B cell (primary cell): ENCODE measurements around the gene GDPD4. TPM values are rescaled to one million over a fixed set of nuclear protein-coding genes. Genes with fewer than 3 reads are reported as not detected.

Experiments used
- ATAC-seq: fragments of 200-7000 bp; cut with Tn5 transposase; one replicate; pipeline ENCODE4 v1.10.0; 2021; ENCODE audit warnings: low read depth, mild to moderate bottlenecking, moderate number of reproducible peaks, moderate library complexity
- CTCF ChIA-PET: fragments of 350-600 bp; sonication (Branson Sonifier 250); formaldehyde crosslinking; loops from one replicate; lab custom pipeline; 2021; ENCODE audit warnings: antibody characterized with exemption, inconsistent platforms; lab: Charles Lee
- POLR2A ChIA-PET: fragments of 350-600 bp; sonication (Branson Sonifier 250); formaldehyde crosslinking; loops from one replicate; lab custom pipeline; 2021; ENCODE audit warnings: antibody characterized with exemption; lab: Charles Lee
- DNase-seq: peaks from one replicate; pipeline ENCODE4 v3.0.0; 2013
- H2AFZ ChIP-seq: 2 replicates; pipeline ENCODE4 v1.6.1; 2012; ENCODE audit warnings: mild to moderate bottlenecking, low read depth, low read length; ENCODE audit not compliant: insufficient read depth, poor library complexity, severe bottlenecking
- H3K27ac ChIP-seq, 2 donors: 1 replicate in 1 of 2; 2 replicates in 1 of 2; pipeline ENCODE4 v1.5.1; 2012 to 2013; ENCODE audit warnings: low read length in 2 of 2, mild to moderate bottlenecking in 2 of 2, moderate library complexity in 1 of 2
- H3K27me3 ChIP-seq, 4 experiments: fragments of 200-600 bp in 1 of 4; sonication (generic) in 1 of 4; replicated peaks in 1 of 4; 1 replicate in 2 of 4; 2 replicates in 2 of 4; pipeline versions ENCODE4 v1.6.1 to v1.7.0; 2013 to 2016; ENCODE audit warnings: low read length in 3 of 4, mild to moderate bottlenecking in 2 of 4, mixed read lengths in 1 of 4, moderate library complexity in 1 of 4; ENCODE audit not compliant: insufficient read depth in 4 of 4, control insufficient read depth in 3 of 4; ENCODE audit errors: control extremely low read depth in 1 of 4
- H3K36me3 ChIP-seq, 2 experiments: replicated peaks in 1 of 2; 1 replicate in 1 of 2; 2 replicates in 1 of 2; pipeline versions ENCODE4 v1.6.1 to v1.7.1; 2013; ENCODE audit warnings: low read length in 1 of 2; ENCODE audit not compliant: insufficient read depth in 2 of 2, control insufficient read depth in 1 of 2; ENCODE audit errors: control extremely low read depth in 1 of 2, extremely low read depth in 1 of 2
- H3K4me1 ChIP-seq, 2 donors: fragments of 200-600 bp in 1 of 2; sonication (generic) in 1 of 2; 1 replicate in 1 of 2; 2 replicates in 1 of 2; pipeline versions ENCODE4 v1.5.1 to v1.6.1; 2013 to 2017; ENCODE audit warnings: low read length in 2 of 2; ENCODE audit not compliant: control insufficient read depth in 2 of 2, insufficient read depth in 2 of 2
- H3K4me2 ChIP-seq: replicated peaks from 2 replicates; pipeline ENCODE3; 2012; ENCODE audit warnings: mild to moderate bottlenecking, low read depth, low read length; ENCODE audit not compliant: poor library complexity, severe bottlenecking
- H3K4me3 ChIP-seq, 5 experiments: fragments of 200-600 bp in 1 of 5; sonication (generic) in 1 of 5; 1 replicate in 3 of 5; 2 replicates in 2 of 5; pipeline versions ENCODE4 v1.5.1 to v1.7.0; 2011 to 2016; ENCODE audit warnings: low read length in 4 of 5, mild to moderate bottlenecking in 4 of 5, low read depth in 2 of 5, control low read depth in 1 of 5, moderate library complexity in 1 of 5; ENCODE audit not compliant: insufficient read depth in 1 of 5; ENCODE audit errors: control extremely low read depth in 1 of 5, extremely low read depth in 1 of 5
- H3K79me2 ChIP-seq: fragments of 200-600 bp; sonication (generic); one replicate; pipeline ENCODE4 v1.6.0; 2016; ENCODE audit warnings: low read length; ENCODE audit not compliant: control insufficient read depth, insufficient read depth
- H3K9ac ChIP-seq: fragments of 200-600 bp; sonication (generic); 2 replicates; pipeline ENCODE4 v1.6.1; 2017; ENCODE audit warnings: mild to moderate bottlenecking, low read length, moderate library complexity
- H3K9me3 ChIP-seq, 3 donors: one replicate each; pipeline versions ENCODE4 v1.6.1 to v1.7.1; 2013; ENCODE audit warnings: low read length in 2 of 3; ENCODE audit not compliant: control insufficient read depth in 2 of 3, insufficient read depth in 1 of 3; ENCODE audit errors: control extremely low read depth in 1 of 3
- H4K20me1 ChIP-seq: 2 replicates; pipeline ENCODE4 v1.6.0; 2012; ENCODE audit warnings: mild to moderate bottlenecking, low read length; ENCODE audit not compliant: insufficient read depth, control insufficient read depth, poor library complexity, severe bottlenecking
- H3K27ac Mint-ChIP-seq: one replicate; pipeline ENCODE4 v1.8.0; 2021; ENCODE audit warnings: mixed read lengths
- H3K27me3 Mint-ChIP-seq: one replicate; pipeline ENCODE4 v1.8.0; 2021; ENCODE audit warnings: mixed read lengths
- H3K4me1 Mint-ChIP-seq: one replicate; pipeline ENCODE4 v1.8.0; 2021; ENCODE audit warnings: mixed read lengths
- H3K4me3 Mint-ChIP-seq: one replicate; pipeline ENCODE4 v1.8.0; 2021; ENCODE audit warnings: mixed read lengths
- H3K9me3 Mint-ChIP-seq: one replicate; pipeline ENCODE4 v1.8.0; 2022; ENCODE audit warnings: mixed read lengths; ENCODE audit not compliant: insufficient read depth
- CTCF ChIP-seq: fragments of 200-600 bp; IDR thresholded peaks from one replicate; pipeline ENCODE4 v1.8.0; 2022; ENCODE audit warnings: antibody characterized with exemption, mild to moderate bottlenecking
- EZH2 ChIP-seq: IDR thresholded peaks from 2 replicates; pipeline ENCODE4 v1.6.1; 2012; ENCODE audit warnings: borderline replicate concordance, low read depth, mild to moderate bottlenecking, moderate library complexity, low read length; ENCODE audit not compliant: insufficient read depth, poor library complexity, severe bottlenecking
- WGBS: methylation state at CpG from one replicate; pipeline ENCODE4 v1.1.5; 2013; ENCODE audit warnings: missing lambda C conversion rate; ENCODE audit not compliant: insufficient coverage; 5-methylcytosine and 5-hydroxymethylcytosine counted together
- intact Hi-C: fragments of 100-400 bp; cut with micrococcal nuclease; formaldehyde crosslinking; loops from one replicate; pipeline ENCODE4 v1.10.0; 2022
- polyA plus RNA-seq: library from polyadenylated mRNA; depleted of rRNA; stranded (reverse); fragments of >200 nt; gene quantifications from 2 replicates; pipeline ENCODE4 v1.2.3, GENCODE V29; 2012
- total RNA-seq, 2 donors: library from RNA; stranded (reverse); fragments of 120-200 nt in 1 of 2; gene quantifications; 1 replicate in 1 of 2; 2 replicates in 1 of 2; pipeline versions ENCODE4 v1.2.3 to v1.2.4, GENCODE V29; 2013 to 2022

Gene GDPD4
- total and polyA plus RNA-seq, 2 donors (not counting 1 experiment from before 2014, with no cell fraction given) = not detected

- H3K27ac Mint-ChIP-seq = no peak overlapping the region
- WGBS = 40% methylated on average over 1 of the region's 5 CpGs
- H3K27me3 Mint-ChIP-seq = peaks cover 3% of the 10 kb centered on the region
Measured at GRCh38 chr11:77316733-77317342, 15.4 kb upstream of the GDPD4 start.

GRCh38 chr11:77312107-77312506 lies 10.6 kb upstream of the GDPD4 start:
- no peak overlapping the region for H3K4me3 Mint-ChIP-seq
- ChIA-PET POLR2A (no interaction called here), CTCF (no interaction called here)
- Histone ChIP-seq H3K4me1 (no peaks in the 10 kb centered on the region), H3K9me3 (peaks cover 0 to 2% (median 0%) of the 10 kb centered on the region in 3 donors), H3K79me2 (no peaks in the 10 kb centered on the region), H3K27ac (no peak overlapping the region), H3K9ac (no peak overlapping the region), H3K4me3 (no peak overlapping the region), H3K4me2 (no peak overlapping the region), H4K20me1 (no peaks in the 10 kb centered on the region), H3K27me3 (no peaks in the 10 kb centered on the region), H2AFZ (no peak overlapping the region), H3K36me3 (no peaks in the 10 kb centered on the region)
- intact Hi-C loops = no loop called here
- TF ChIP-seq CTCF (no peak), EZH2 (no peak)
- H3K27ac Mint-ChIP-seq = no peak overlapping the region
- no peaks in the 10 kb centered on the region for H3K4me1 Mint-ChIP-seq
- ATAC-seq (no peak), DNase-seq (no peak)
- peaks cover 3% of the 10 kb centered on the region for H3K27me3 Mint-ChIP-seq
- H3K9me3 Mint-ChIP-seq = no peaks in the 10 kb centered on the region

More at GRCh38 chr11:77316733-77317342, 15.4 kb upstream of the GDPD4 start:
- CTCF ChIA-PET = no interaction called here
- ATAC-seq = no peak
- H3K27me3 ChIP-seq = no peaks in the 10 kb centered on the region
- no peak for TF ChIP-seq EZH2
- TF ChIP-seq CTCF = no peak
- H3K79me2 ChIP-seq = no peaks in the 10 kb centered on the region
- H3K4me1 ChIP-seq = no peaks in the 10 kb centered on the region
- H3K27ac ChIP-seq = no peak overlapping the region
- no peak overlapping the region for H2AFZ ChIP-seq
- H3K4me1 Mint-ChIP-seq = no peaks in the 10 kb centered on the region
- DNase-seq = no peak
- intact Hi-C loops = no loop called here
- H3K4me3 ChIP-seq = no peak overlapping the region
- peaks cover 0 to 2% (median 0%) of the 10 kb centered on the region in 3 donors for H3K9me3 ChIP-seq
- POLR2A ChIA-PET = no interaction called here
- no peak overlapping the region for H3K4me3 Mint-ChIP-seq
- H3K4me2 ChIP-seq = no peak overlapping the region
- no peaks in the 10 kb centered on the region for H4K20me1 ChIP-seq
- H3K9me3 Mint-ChIP-seq = no peaks in the 10 kb centered on the region
- H3K9ac ChIP-seq = no peak overlapping the region
- peaks cover 0 to 4% of the 10 kb centered on the region in 2 experiments for H3K36me3 ChIP-seq
